ENCODE measurements around the gene EIF5. TPM values are rescaled to one million over a fixed set of nuclear protein-coding genes. Genes with fewer than 3 reads are reported as not detected.

Gene EIF5
- total RNA-seq, 1 experiment from 2014 or later: 383 TPM

DNA sequence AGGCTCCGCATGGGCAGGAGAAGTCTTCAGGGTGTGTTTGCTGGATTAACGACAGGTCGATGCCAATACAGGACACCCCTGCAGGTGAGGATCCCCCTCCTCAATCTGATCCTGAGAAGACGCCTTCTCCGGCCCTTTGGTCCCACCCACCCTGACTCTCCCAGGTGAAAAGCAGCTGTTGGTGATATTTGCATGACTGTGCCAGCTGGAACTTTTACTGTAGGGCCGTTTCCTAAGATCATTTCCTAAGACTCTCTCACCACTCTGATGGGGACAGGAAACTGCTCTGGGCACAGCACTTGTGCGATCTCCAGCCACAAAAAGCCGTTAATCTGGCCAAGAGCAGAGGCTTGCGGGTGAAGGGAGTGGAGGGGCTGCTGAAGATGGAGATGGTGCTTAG is 16.8 kb upstream of the EIF5 start:
- H3K36me3 ChIP-seq: no peaks in the 10 kb centered on the region
- H3K4me1 ChIP-seq: no peaks in the 10 kb centered on the region
- H3K27me3 ChIP-seq: 0 out of 2 replicates have a peak, but pooled peaks cover 3% of the 10 kb centered on the region
- no peak overlapping the region for H3K4me3 ChIP-seq
- H3K9me3 ChIP-seq (replicated peaks): no peaks in the 10 kb centered on the region
- H3K27ac ChIP-seq: no peak overlapping the region
- DNase-seq: peak in 1 of 2 experiments; percentile 42

DNA sequence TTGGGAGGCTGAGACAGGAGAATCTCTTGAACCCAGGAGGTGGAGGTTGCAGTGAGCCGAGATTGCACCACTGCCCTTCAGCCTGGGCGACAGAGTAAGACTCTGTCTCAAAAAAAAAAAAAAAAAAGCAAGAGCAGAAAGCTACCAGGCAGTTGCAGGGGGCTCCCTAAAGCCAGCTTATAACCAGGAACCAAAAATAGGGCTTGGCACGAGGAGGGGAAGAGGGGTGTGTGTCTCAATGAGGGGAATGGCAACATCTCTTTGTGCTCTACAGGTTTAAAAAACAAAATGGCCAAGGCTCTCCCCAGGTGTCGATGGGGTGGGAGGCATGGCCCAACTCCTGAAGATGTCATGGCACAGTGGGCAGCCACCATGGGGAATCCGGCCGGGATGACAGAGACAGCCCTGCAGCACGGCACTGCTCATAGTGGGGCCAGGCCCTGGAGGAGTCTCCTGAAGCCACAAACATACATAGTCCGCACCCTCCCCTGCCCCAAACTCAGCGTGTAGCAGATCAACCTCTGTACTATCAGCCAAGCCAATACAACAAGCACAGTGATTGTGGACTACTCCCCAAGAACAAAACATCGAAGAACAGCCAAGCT is 16.0 kb upstream of the EIF5 start:
- Histone ChIP-seq H3K9me3 (replicated peaks) (no peaks in the 10 kb centered on the region), H3K27ac (no peak overlapping the region), H3K36me3 (no peaks in the 10 kb centered on the region), H3K4me1 (no peaks in the 10 kb centered on the region), H3K27me3 (0 out of 2 replicates have a peak, but pooled peaks cover 3% of the 10 kb centered on the region), H3K4me3 (no peak overlapping the region)
- DNase-seq: no peak

DNA sequence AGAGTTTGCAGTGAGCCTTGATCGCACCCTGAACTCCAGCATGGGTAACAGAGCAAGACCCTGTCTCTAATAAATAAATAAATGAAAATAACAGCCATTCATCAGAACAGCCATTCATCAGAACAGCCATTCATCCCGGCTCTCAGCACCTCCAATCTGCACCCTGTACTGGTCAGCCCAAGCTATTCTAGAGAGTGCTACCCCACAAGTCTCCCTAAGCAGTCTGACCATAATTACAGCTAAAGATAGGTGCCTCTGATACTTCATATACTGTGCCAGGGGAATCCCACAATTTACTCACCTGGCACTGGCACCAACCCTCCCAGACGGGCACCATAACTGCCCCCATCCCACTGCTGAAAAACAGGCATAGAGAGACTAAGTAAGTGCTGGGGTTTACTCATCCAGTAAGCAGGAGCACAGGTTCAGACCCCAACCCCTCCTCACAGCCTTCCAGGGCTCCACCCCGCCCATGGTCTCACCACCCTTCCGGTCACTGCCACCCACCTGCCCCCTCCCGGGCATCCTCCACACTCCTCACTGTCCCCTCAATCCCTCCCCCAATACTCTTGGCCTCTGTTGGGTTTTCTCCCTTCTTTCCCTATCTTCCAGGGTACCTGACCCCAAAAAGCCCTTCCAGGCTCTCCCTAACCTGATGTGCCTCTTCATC is 15.2 kb upstream of the EIF5 start:
- Histone ChIP-seq H3K9me3 (replicated peaks) (no peaks in the 10 kb centered on the region), H3K4me1 (no peaks in the 10 kb centered on the region), H3K27ac (no peak overlapping the region), H3K4me3 (no peak overlapping the region), H3K36me3 (no peaks in the 10 kb centered on the region), H3K27me3 (0 out of 2 replicates have a peak, but pooled peaks cover 3% of the 10 kb centered on the region)
- DNase-seq: no peak

DNA sequence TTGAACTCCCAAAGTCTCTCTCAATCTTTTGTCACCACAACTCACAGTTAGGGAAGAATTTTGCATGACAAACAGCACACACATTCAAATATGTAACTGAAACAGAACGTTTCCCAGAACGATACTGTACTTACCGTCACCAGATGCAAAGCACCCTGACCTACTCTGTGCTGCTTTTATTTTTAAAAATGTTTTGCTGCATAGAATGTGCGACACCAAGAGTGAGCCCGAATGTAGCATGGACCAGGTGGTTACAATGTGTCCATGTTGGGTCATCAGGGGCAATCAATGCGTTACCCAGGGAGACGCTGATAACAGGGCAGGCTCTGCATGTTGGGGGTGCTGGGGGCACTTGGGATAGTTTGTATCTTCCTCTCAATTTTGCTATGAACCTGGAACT is 14.6 kb upstream of the EIF5 start:
- H3K4me3 ChIP-seq: no peak overlapping the region
- DNase-seq: no peak
- no peaks in the 10 kb centered on the region for H3K4me1 ChIP-seq
- no peak overlapping the region for H3K27ac ChIP-seq
- H3K9me3 ChIP-seq (replicated peaks): no peaks in the 10 kb centered on the region
- H3K36me3 ChIP-seq: no peaks in the 10 kb centered on the region
- 0 out of 2 replicates have a peak, but pooled peaks cover 2% of the 10 kb centered on the region for H3K27me3 ChIP-seq

DNA sequence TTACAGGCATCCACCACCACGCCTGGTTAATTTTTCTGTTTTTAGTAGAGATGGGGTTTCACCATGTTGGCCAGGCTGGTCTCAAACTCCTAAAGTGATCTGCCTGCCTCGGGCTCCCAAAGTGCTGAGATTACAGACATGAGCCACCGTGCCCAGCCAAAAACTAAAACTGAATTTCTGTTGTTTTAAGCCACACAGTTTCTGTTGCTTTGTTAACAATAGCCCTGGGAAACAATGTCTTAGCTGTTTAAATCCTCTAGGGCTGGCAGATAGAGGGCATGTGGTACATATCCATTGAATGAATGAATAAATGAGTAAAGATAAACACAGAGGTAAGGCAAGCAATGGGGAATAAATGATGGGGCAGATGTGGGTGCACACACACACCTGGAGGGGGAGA is 8.0 kb upstream of the EIF5 start:
- no peaks in the 10 kb centered on the region for H3K4me1 ChIP-seq
- 0 out of 2 replicates have a peak, but pooled peaks cover 3% of the 10 kb centered on the region for H3K27me3 ChIP-seq
- no peaks in the 10 kb centered on the region for H3K9me3 ChIP-seq (replicated peaks)
- no peaks in the 10 kb centered on the region for H3K36me3 ChIP-seq
- no peak overlapping the region for H3K27ac ChIP-seq
- no peak overlapping the region for H3K4me3 ChIP-seq
- DNase-seq: no peak

DNA sequence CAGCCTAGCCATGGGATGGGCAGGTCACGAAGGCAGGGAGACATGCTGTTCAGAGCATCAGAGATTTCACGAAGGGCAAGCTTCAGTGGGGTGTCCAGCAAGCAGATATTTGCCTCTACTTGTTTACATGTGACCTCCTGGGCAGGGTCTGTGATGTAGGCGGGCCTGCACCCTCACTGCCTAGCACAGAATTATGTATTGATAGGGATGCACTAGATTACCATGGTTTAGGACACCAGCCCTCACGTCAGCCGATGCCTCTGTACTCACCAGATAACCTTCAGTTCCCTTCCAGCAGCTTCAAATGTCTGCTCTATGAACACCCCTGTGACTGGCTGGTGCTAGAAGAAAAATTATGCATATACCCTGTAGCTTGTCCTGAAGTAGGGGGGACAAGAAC is 5.1 kb upstream of the EIF5 start:
- H3K27me3 ChIP-seq: 0 out of 2 replicates have a peak, but pooled peaks cover 3% of the 10 kb centered on the region
- H3K27ac ChIP-seq: no peak overlapping the region
- H3K4me1 ChIP-seq: no peaks in the 10 kb centered on the region
- DNase-seq: no peak
- H3K4me3 ChIP-seq: no peak overlapping the region
- H3K9me3 ChIP-seq (replicated peaks): no peaks in the 10 kb centered on the region
- no peaks in the 10 kb centered on the region for H3K36me3 ChIP-seq

DNA sequence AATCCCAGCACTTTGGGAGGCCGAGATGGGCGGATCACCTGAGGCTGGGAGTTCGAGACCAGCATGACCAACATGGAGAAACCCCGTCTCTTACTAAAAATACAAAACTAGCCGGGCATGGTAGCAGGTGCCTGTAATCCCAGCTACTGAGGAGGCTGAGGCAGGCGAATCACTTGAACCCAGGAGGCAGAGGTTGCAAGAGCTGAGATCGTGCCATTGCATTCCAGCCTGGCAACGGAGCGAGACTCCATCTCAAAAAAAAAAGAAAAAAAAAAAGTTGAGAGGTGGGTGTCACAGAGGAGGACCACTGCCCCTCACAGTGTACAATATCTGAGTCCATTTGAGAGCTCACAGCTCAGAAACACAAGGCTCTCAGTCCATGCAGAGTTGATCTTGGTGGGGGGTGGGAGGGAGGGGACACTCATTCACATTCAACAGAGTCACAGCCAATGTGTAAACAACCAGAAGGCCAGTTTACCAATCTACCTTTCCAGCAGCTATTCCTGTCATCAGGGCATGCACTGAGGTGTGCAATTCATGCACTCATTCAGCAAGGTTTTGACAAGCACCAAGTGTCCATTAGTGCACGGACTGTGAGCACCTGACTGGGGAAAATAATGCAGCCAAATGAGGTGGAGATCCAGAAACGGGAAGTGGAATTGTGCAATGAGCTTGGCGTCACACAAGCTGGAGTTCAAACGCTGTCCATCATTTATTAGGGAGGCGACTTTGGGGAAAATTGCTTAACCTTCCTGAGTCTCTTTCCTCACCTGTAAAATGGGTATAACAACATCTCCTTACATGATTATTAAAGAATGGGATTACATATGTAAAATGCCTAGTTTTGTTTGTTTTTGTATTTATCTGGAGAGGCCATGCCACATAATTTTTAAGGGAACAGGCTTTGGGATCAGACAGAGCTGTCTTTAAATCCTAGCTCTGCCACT is 4.4 kb upstream of the EIF5 start:
- no peaks in the 10 kb centered on the region; the same call in 1 of the 2 replicates for H3K36me3 ChIP-seq
- H3K4me3 ChIP-seq: no peak overlapping the region
- H3K27ac ChIP-seq: no peak overlapping the region
- 0 out of 2 replicates have a peak, but pooled peaks cover under 1% of the 10 kb centered on the region for H3K27me3 ChIP-seq
- no peak for DNase-seq
- H3K4me1 ChIP-seq: no peaks in the 10 kb centered on the region
- H3K9me3 ChIP-seq (replicated peaks): no peaks in the 10 kb centered on the region

DNA sequence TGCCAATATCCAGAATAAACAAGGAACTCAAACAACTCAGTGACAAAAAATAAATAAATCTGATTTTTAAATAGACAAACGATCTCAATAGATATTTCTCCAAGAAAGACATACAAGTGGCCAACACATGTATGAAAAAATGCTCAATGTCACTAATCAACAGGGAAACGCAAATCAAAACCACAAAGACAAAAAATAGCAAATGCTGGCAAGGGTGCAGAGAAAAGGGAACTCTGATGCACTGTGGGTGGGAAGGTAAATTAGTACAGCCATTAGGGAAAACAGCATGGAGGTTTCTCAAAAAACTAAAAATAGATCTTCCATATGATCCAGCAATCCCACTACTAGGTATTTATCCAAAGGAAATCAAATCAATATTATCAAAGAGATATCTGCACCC is 3.5 kb upstream of the EIF5 start:
- no peak overlapping the region for H3K4me3 ChIP-seq
- no peaks in the 10 kb centered on the region for H3K9me3 ChIP-seq (replicated peaks)
- H3K27me3 ChIP-seq: no peaks in the 10 kb centered on the region
- H3K36me3 ChIP-seq: peaks cover 8% of the 10 kb centered on the region
- H3K27ac ChIP-seq: no peak overlapping the region
- DNase-seq: no peak
- H3K4me1 ChIP-seq: 0 out of 2 replicates have a peak, but pooled peaks cover 1% of the 10 kb centered on the region

DNA sequence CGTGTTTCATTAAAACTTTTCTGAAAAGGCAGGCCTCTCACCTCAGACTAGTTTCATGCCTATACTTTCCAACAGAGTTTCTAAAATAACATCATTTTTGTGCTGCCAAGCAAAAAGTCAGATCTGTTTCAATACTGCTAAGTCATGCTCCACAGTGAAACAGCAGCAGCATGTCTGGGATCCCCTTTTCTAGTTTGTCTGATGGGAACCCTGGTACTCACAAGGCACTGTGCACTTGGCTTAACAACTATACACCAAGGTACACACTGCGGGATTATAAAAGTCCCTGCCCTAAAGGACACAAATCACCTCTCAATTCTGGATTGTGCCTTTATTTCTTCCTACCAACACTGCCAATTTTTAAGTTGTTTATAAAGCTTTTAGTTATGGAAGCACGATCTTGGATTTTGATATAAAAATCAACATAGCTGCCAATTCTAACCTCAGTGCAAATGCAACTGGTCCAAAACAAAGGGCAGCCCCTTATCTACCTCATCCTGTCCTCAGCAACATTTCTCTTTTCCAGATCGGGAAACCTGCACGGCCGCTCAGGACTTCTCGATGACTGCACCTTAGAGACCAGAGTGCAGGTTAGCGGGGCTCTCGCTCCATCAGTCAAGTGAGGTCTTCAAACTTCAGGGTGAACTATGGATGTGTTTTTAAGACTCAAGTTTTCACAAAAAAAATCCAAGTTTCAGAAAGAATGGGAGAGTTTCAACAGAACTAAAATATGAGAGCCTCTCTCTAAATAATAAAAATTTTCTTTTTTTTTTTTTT is 1.7 kb upstream of the EIF5 start:
- Histone ChIP-seq H3K9me3 (replicated peaks) (no peaks in the 10 kb centered on the region), H3K36me3 (peaks cover 26% of the 10 kb centered on the region), H3K4me3 (no peak overlapping the region), H3K27me3 (no peaks in the 10 kb centered on the region), H3K4me1 (0 out of 2 replicates have a peak, but pooled peaks cover 6% of the 10 kb centered on the region), H3K27ac (no peak overlapping the region)
- DNase-seq: no peak

DNA sequence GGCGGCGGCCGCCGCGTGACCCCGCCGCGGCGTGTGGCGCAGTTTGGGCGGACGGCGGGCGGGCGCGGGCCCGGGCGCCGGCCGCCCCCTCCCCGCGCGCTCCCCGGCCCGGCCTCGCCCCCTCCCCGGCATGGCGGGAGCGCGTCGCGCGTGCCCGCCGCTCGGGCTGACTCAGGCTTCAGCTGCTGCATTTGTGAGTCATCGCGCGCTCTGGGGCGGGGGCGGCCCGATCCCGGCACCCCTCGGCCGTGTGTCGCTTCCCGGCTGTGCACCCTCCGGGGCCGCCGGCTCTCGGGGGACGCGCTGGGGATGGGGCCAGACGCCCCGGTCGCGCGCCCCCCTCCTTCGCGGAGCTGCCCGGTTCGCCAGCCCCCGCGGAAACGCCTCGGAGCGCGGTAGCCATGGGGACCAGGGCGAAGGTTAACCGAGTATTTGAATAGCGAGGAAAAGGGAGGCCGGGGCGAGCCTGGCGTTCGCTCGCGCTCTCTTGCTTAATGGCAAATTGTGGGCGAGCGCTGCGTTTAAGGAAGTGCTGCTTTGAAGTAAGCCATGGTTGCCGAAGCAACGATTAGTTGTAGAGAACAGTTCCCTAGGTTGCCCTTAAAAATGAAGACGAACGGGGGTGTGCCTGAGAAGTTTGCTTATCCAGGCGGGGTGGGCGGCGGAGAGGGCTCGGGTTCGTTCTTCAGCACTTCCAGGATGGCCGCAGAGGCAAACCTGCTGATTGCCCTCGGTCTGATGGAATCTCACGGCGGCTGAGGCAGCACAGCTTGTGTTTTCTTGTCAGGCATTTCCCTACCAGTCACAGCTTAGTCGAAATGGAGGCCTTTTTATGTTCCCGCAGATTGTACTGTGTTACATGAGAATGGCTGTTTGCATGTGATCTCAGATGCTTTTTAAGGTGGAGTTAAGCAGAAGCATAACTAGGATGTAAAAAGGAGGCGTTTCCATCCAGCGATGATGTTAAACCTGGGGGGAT is 896 bp downstream of the EIF5 start:
- peak overlapping the region; percentile 100 for H3K4me3 ChIP-seq
- 0 out of 2 replicates have a peak, but pooled peaks cover 6% of the 10 kb centered on the region for H3K4me1 ChIP-seq
- H3K36me3 ChIP-seq: peaks cover 52% of the 10 kb centered on the region
- no peaks in the 10 kb centered on the region for H3K9me3 ChIP-seq (replicated peaks)
- peak; percentile 77 to 79 for DNase-seq
- H3K27me3 ChIP-seq: no peaks in the 10 kb centered on the region
- H3K27ac ChIP-seq: peak overlapping the region; percentile 93

DNA sequence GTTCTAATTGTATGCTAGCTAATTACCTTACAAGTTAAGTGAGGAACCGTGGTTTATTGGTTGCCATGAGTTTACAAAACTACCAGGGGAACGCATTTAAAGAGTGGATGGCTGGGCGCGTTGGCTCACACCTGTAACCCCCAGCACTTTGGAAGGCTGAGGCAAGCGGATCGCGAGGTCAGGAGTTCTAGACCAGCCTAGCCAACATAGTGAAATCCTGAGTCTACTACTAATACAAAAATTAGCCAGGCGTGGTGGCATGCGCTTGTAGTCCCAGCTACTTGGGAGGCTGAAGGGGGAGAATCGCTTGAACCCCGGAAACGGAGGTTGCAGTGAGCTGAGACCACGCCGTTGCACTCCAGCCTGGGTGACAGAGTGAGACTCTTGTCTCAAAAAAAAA is 2.2 kb downstream of the EIF5 start:
- H3K4me3 ChIP-seq: no peak overlapping the region
- H3K27me3 ChIP-seq: no peaks in the 10 kb centered on the region
- 0 out of 2 replicates have a peak, but pooled peaks cover 6% of the 10 kb centered on the region for H3K4me1 ChIP-seq
- peaks cover 65% of the 10 kb centered on the region for H3K36me3 ChIP-seq
- H3K9me3 ChIP-seq (replicated peaks): no peaks in the 10 kb centered on the region
- no peak for DNase-seq
- no peak overlapping the region for H3K27ac ChIP-seq

DNA sequence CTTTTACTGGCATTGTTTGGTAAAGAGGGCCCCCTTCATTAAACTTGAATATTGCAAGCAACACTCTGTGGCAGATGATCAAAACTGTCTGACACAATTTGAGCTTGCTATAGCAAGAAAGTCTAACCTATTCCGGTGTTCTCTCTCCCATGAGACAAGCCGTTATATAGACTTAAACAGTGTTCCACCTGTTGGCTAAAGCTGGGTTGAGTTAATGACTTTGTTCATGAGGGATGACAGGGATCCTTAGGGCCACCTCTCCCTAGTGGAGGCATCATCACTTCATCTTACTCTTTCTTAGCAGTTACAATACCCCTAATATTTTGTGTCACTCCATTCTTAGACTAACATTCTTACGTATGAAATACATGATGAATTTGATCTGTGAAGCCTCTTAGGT is 3.8 kb downstream of the EIF5 start:
- no peak for DNase-seq
- no peaks in the 10 kb centered on the region for H3K9me3 ChIP-seq (replicated peaks)
- H3K27ac ChIP-seq: no peak overlapping the region
- peaks cover 81% of the 10 kb centered on the region for H3K36me3 ChIP-seq
- H3K4me3 ChIP-seq: no peak overlapping the region
- H3K27me3 ChIP-seq: no peaks in the 10 kb centered on the region
- H3K4me1 ChIP-seq: 0 out of 2 replicates have a peak, but pooled peaks cover 6% of the 10 kb centered on the region

DNA sequence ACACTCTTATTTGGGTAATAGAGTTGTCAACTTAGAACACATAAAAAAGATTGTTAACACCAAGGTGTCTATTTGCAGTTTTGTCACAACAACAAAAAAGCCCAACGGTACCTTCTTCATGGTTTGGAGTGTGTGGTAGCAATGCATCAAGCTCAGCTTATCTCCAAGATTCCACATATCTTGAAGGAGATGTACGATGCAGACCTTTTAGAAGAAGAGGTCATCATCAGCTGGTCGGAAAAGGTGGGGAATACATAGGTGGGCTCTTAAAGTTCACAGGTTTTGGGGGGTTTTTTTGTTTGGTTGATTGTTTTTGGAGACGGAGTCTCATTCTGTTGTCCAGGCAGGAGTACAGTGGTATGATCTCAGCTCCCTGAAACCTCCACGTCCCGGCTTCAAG is 5.5 kb downstream of the EIF5 start:
- Histone ChIP-seq H3K27me3 (no peaks in the 10 kb centered on the region), H3K9me3 (replicated peaks) (no peaks in the 10 kb centered on the region), H3K27ac (no peak overlapping the region), H3K4me1 (0 out of 2 replicates have a peak, but pooled peaks cover 6% of the 10 kb centered on the region), H3K4me3 (no peak overlapping the region), H3K36me3 (peaks cover 98% of the 10 kb centered on the region)
- no peak for DNase-seq
